Ovary (tissue), 9 donors: ENCODE results near the gene RFTN2. TPM values are rescaled to one million over a fixed set of nuclear protein-coding genes. Genes with fewer than 3 reads are reported as not detected.
"Not testable (repeated sequence)": the region's sequence is repeated elsewhere in the genome, so short reads cannot be mapped to it uniquely, and the experiment has no call there.

ENCODE experiments used
- DNase-seq, 5 donors: peaks; one replicate each; pipeline ENCODE4 v3.0.0-alpha.2; 2019 to 2020
- H3K27ac ChIP-seq, 2 donors: fragments of 200-600 bp; one replicate each; pipeline versions ENCODE4 v1.5.1 to v1.8.0; 2019 to 2022
- H3K27me3 ChIP-seq: fragments of 200-600 bp; one replicate; pipeline ENCODE4 v1.8.0; 2022
- H3K36me3 ChIP-seq: fragments of 200-600 bp; sonication (generic); one replicate; pipeline ENCODE4 v1.5.1; 2019
- H3K4me1 ChIP-seq: one replicate; pipeline ENCODE4 v1.8.1; 2013; ENCODE audit warnings: mild to moderate bottlenecking, moderate library complexity; ENCODE audit not compliant: insufficient read depth
- H3K4me3 ChIP-seq: fragments of 200-600 bp; sonication (generic); one replicate; pipeline ENCODE4 v1.5.1; 2017
- H3K9me3 ChIP-seq, 2 donors: fragments of 200-600 bp in 1 of 2; sonication (generic) in 1 of 2; one replicate each; pipeline versions ENCODE4 v1.5.1 to v1.8.1; 2013 to 2019; ENCODE audit warnings: mild to moderate bottlenecking in 1 of 2, moderate library complexity in 1 of 2
- CTCF ChIP-seq, 3 donors: fragments of 450-650 bp in 2 of 3; fragments of 200-600 bp in 1 of 3; IDR thresholded peaks; one replicate each; pipeline versions ENCODE4 v1.5.1 to v1.8.0; 2016 to 2022; ENCODE audit warnings: antibody characterized with exemption in 3 of 3, mild to moderate bottlenecking in 1 of 3
- EP300 ChIP-seq: sonication (generic); formaldehyde crosslinking; IDR thresholded peaks from one replicate; pipeline ENCODE4 v1.6.1; 2017; ENCODE audit warnings: antibody characterized with exemption
- POLR2A ChIP-seq: fragments of 450-650 bp; IDR thresholded peaks from one replicate; pipeline ENCODE4 v1.6.1; 2017; ENCODE audit warnings: antibody characterized with exemption, mild to moderate bottlenecking, moderate library complexity
- WGBS, 3 donors: extraction: QIAGEN DNeasy Blood & Tissue Kit in 1 of 3; methylation state at CpG; one replicate each; pipeline versions ENCODE4 v1.1.5 to v1.1.7; 2013 to 2017; 5-methylcytosine and 5-hydroxymethylcytosine counted together
- intact Hi-C, 4 donors: fragments of 100-400 bp; cut with DNase I; formaldehyde crosslinking; loops; one replicate each; pipeline versions ENCODE4 v1.11.0 to v1.15.1; 2022 to 2023
- polyA plus RNA-seq, 2 donors: library from polyadenylated mRNA; stranded (reverse); fragments of 200-250 nt in 1 of 2; fragments of 350-450 nt in 1 of 2; fragmentation: Illumina TruSeq in 1 of 2; extraction: RNeasy Lipid Tissue Mini Kit (QIAGEN cat#74804) in 1 of 2; gene quantifications; one replicate each; pipeline ENCODE4 v1.2.3, GENCODE V29; 2013 to 2014
- total RNA-seq, 7 donors: library from RNA; depleted of rRNA in 2 of 7; stranded (reverse); fragments of >200 nt in 2 of 7; fragmentation: NEBNext Ultra II Directional in 3 of 7; extraction: Animal tissue kit (Norgen Biotek cat#: 25700) in 3 of 7; gene quantifications; one replicate each; pipeline versions ENCODE4 v1.1.0 to v1.2.4, GENCODE V29; 2016 to 2023
- donor health status: DM: no; HTN: no; CAD: no; lungs with moderate emphysema.
- donor health status: DM: no; HTN: no; CAD: no.
- donor health status: Bipolar disorder and iron deficiency.
- donor health status: DM: yes; HTN: yes; CAD: no.
- donor health status: DM: no; HTN: no; CAD: no.
- donor health status: DM: yes; HTN: yes; CAD: no.

The RFTN2 gene
- total and polyA plus RNA-seq, 9 donors: 8.1 to 22.1 (median 13.4) TPM

- H3K27ac ChIP-seq: no peak overlapping the region
- H3K27me3 ChIP-seq: no peaks in the 10 kb centered on the region
- intact Hi-C loops: no loop called here
- H3K4me3 ChIP-seq: no peak overlapping the region
- TF ChIP-seq POLR2A: no peak
- no peak for TF ChIP-seq CTCF (IDR thresholded peaks at IDR 0.05)
- TF ChIP-seq EP300: no peak
- no peak for DNase-seq
- no peaks in the 10 kb centered on the region for H3K4me1 ChIP-seq
- WGBS, 3 donors: 22 to 66% (median 40%) methylated on average over 3 of the region's 3 CpGs
- no peaks in the 10 kb centered on the region for H3K36me3 ChIP-seq
- H3K9me3 ChIP-seq: no peaks in the 10 kb centered on the region
These were observed 27.3 kb downstream of the RFTN2 start for GRCh38 chr2:197647961-197648690.

GRCh38 chr2:197641666-197642065 lies 33.7 kb downstream of the RFTN2 start:
- WGBS, 3 donors: 82 to 89% (median 88%) methylated on average over 3 of the region's 3 CpGs
- Histone ChIP-seq H3K27me3 (no peaks in the 10 kb centered on the region), H3K9me3 (no peaks in the 10 kb centered on the region), H3K36me3 (no peaks in the 10 kb centered on the region), H3K27ac (no peak overlapping the region), H3K4me3 (no peak overlapping the region), H3K4me1 (no peaks in the 10 kb centered on the region)
- intact Hi-C loops: no loop called here
- TF ChIP-seq POLR2A (no peak), EP300 (no peak), CTCF (IDR thresholded peaks at IDR 0.05) (no peak)
- no peak for DNase-seq

GRCh38 chr2:197640571-197641122 lies 34.7 kb downstream of the RFTN2 start:
- WGBS, 3 donors: 93 to 97% (median 94%) methylated on average over 11 to 19 of the region's 19 CpGs
- intact Hi-C loops: not testable (repeated sequence)

GRCh38 chr2:197633109-197633657 lies 42.2 kb downstream of the RFTN2 start:
- TF ChIP-seq EP300 (no peak), POLR2A (no peak), CTCF (IDR thresholded peaks at IDR 0.05) (no peak)
- Histone ChIP-seq H3K4me1 (no peaks in the 10 kb centered on the region), H3K27ac (no peak overlapping the region), H3K27me3 (no peaks in the 10 kb centered on the region), H3K4me3 (no peak overlapping the region), H3K36me3 (no peaks in the 10 kb centered on the region), H3K9me3 (no peaks in the 10 kb centered on the region)
- DNase-seq: no peak
- intact Hi-C loops: no loop called here

More at GRCh38 chr2:197640571-197641122, 34.7 kb downstream of the RFTN2 start:
- not testable (repeated sequence) for H3K4me1 ChIP-seq, H3K36me3 ChIP-seq, H3K9me3 ChIP-seq, H3K27me3 ChIP-seq, H3K27ac ChIP-seq, H3K4me3 ChIP-seq, DNase-seq

- Histone ChIP-seq H3K4me1 (no peaks in the 10 kb centered on the region), H3K9me3 (no peaks in the 10 kb centered on the region), H3K4me3 (no peak overlapping the region), H3K27ac (no peak overlapping the region), H3K36me3 (no peaks in the 10 kb centered on the region), H3K27me3 (no peaks in the 10 kb centered on the region)
- 28 to 58% (median 54%) methylated on average over 4 of the region's 4 CpGs for WGBS, 3 donors
- DNase-seq: no peak
- no peak for TF ChIP-seq CTCF (IDR thresholded peaks at IDR 0.05)
- no peak for TF ChIP-seq POLR2A
- TF ChIP-seq EP300: no peak
- intact Hi-C loops: no loop called here
These were observed 47.3 kb downstream of the RFTN2 start for GRCh38 chr2:197628043-197628500.
